Activated naive CD8-positive, alpha-beta T cell treated with anti-CD3 and anti-CD28 coated beads, Interleukin-2, amount 50 U/mL, for 16 hours (primary cell): ENCODE data around the gene ATXN1.

ENCODE experiments used
- DNase-seq: peaks from one replicate; pipeline ENCODE4 v3.0.0-alpha.2; 2020; ENCODE audit warnings: low read depth, low spot score

The ATXN1 gene

GRCh38 chr6:16533721-16534136 lies 227.5 kb downstream of the ATXN1 start:
- DNase-seq, result no peak

- no peak for DNase-seq
These were observed 228.1 kb downstream of the ATXN1 start for GRCh38 chr6:16533210-16533609.

- no peak for DNase-seq
These were observed 233.6 kb downstream of the ATXN1 start for GRCh38 chr6:16527691-16528090.

- DNase-seq, result no peak
These were observed 236.9 kb downstream of the ATXN1 start for GRCh38 chr6:16524380-16524707.

- no peak for DNase-seq
These were observed 237.5 kb downstream of the ATXN1 start for GRCh38 chr6:16523606-16524379.

GRCh38 chr6:16522937-16523336 lies 238.3 kb downstream of the ATXN1 start:
- no peak for DNase-seq

GRCh38 chr6:16521528-16521927 lies 239.7 kb downstream of the ATXN1 start:
- DNase-seq, result no peak

GRCh38 chr6:16519265-16520242 lies 241.7 kb downstream of the ATXN1 start:
- DNase-seq, result no peak

- DNase-seq, result no peak
These were observed 243.0 kb downstream of the ATXN1 start for GRCh38 chr6:16518265-16518664.

- DNase-seq, result peak; percentile 3
These were observed 247.0 kb downstream of the ATXN1 start for GRCh38 chr6:16514249-16514648.

- no peak for DNase-seq
These were observed 248.5 kb downstream of the ATXN1 start for GRCh38 chr6:16512544-16513290.

- DNase-seq, result no peak
These were observed 249.4 kb downstream of the ATXN1 start for GRCh38 chr6:16511723-16512489.

- no peak for DNase-seq
These were observed 250.1 kb downstream of the ATXN1 start for GRCh38 chr6:16511040-16511660.

GRCh38 chr6:16510245-16510644 lies 251.0 kb downstream of the ATXN1 start:
- DNase-seq, result no peak

- no peak for DNase-seq
These were observed 252.3 kb downstream of the ATXN1 start for GRCh38 chr6:16508959-16509358.

- DNase-seq, result no peak
These were observed 255.4 kb downstream of the ATXN1 start for GRCh38 chr6:16505711-16506357.

GRCh38 chr6:16504609-16505008 lies 256.7 kb downstream of the ATXN1 start:
- DNase-seq, result no peak

- DNase-seq, result no peak
These were observed 257.3 kb downstream of the ATXN1 start for GRCh38 chr6:16503970-16504415.

- no peak for DNase-seq
These were observed 258.0 kb downstream of the ATXN1 start for GRCh38 chr6:16503241-16503775.

- no peak for DNase-seq
These were observed 262.3 kb downstream of the ATXN1 start for GRCh38 chr6:16498957-16499356.
